ENCODE results near the gene DNAH6. TPM values are rescaled to one million over a fixed set of nuclear protein-coding genes. Genes with fewer than 3 reads are reported as not detected.

The DNAH6 gene
- total RNA-seq, 1 experiment from 2014 or later: 0.26 TPM

- Histone ChIP-seq H3T11ph (ENCODE audit: low read length) (no peak overlapping the region), H3K14ac (ENCODE audit: insufficient read depth, low read length) (no peak overlapping the region), H3K9ac (ENCODE audit: extremely low read depth, insufficient read length, low read length) (no peak overlapping the region), H4K5ac (ENCODE audit: insufficient read length, low read depth, low read length) (no peak overlapping the region), H3K4me2 (ENCODE audit: insufficient read depth, insufficient read length, low read length) (no peak overlapping the region), H3K4me1 (ENCODE audit: insufficient read depth, low read length) (no peaks in the 10 kb centered on the region), H2BK12ac (ENCODE audit: insufficient read length, low read depth, low read length) (no peak overlapping the region), H2AFZ (ENCODE audit: low read length) (no peak overlapping the region), H4K20me1 (ENCODE audit: control insufficient read depth, insufficient read depth, insufficient read length) (no peaks in the 10 kb centered on the region), H3K27me3 (ENCODE audit: insufficient read depth, low read length) (no peaks in the 10 kb centered on the region), H2BK15ac (ENCODE audit: low read depth, low read length) (no peak overlapping the region), H3K18ac (ENCODE audit: insufficient read length, low read depth, low read length) (no peak overlapping the region), H2BK120ac (ENCODE audit: low read depth, low read length, poor library complexity, severe bottlenecking) (no peak overlapping the region), H3K23me2 (ENCODE audit: insufficient read length, low read depth, low read length, poor library complexity, severe bottlenecking) (no peaks in the 10 kb centered on the region), H3K9me3 (ENCODE audit: control insufficient read depth, low read depth, low read length) (no peaks in the 10 kb centered on the region), H4K8ac (replicated peaks; ENCODE audit: insufficient read length, low read depth, low read length) (no peak overlapping the region), H3K56ac (ENCODE audit: insufficient read length, low read depth, low read length) (no peak overlapping the region), H3K27ac (ENCODE audit: insufficient read length, low read depth, low read length) (no peak overlapping the region), H3K79me1 (ENCODE audit: insufficient read depth, low read depth, low read length, poor library complexity, severe bottlenecking) (no peaks in the 10 kb centered on the region), H3K23ac (ENCODE audit: insufficient read length, low read depth, low read length) (no peak overlapping the region), H3K79me2 (ENCODE audit: insufficient read depth, low read length) (no peaks in the 10 kb centered on the region), H2BK20ac (ENCODE audit: low read depth, low read length, poor library complexity, severe bottlenecking) (no peak overlapping the region), H4K91ac (ENCODE audit: insufficient read length, low read depth, low read length) (no peak overlapping the region), H3K4ac (ENCODE audit: low read depth, low read length) (no peak overlapping the region), H2AK5ac (ENCODE audit: insufficient read length, low read length) (no peak overlapping the region), H2BK5ac (ENCODE audit: insufficient read length, low read length) (no peak overlapping the region)
- WGBS (ENCODE audit: extremely low coverage, insufficient read length, low lambda C conversion rate): no CpG with 5 or more reads among the region's 2 CpGs
- no peak overlapping the region; a peak in 1 of 7 replicates for H3K27ac Mint-ChIP-seq
- TF ChIP-seq CTCF (conservative IDR thresholded peaks at IDR 0.05): no peak
- H3K4me1 Mint-ChIP-seq: no peaks in the 10 kb centered on the region
- H3K4me3 Mint-ChIP-seq: no peak overlapping the region
- H3K27me3 Mint-ChIP-seq (ENCODE audit: low read depth): no peaks in the 10 kb centered on the region; the same call in 1 of the 2 replicates
- H3K9me3 Mint-ChIP-seq: no peaks in the 10 kb centered on the region
- peaks cover 0 to 3% (median 0%) of the 10 kb centered on the region in 3 experiments; a peak in 1 of 7 replicates for H3K36me3 Mint-ChIP-seq (ENCODE audit: insufficient read depth in 1 of 3, low read depth in 3 of 3)
- no peak for DNase-seq
Observed at GRCh38 chr2:84486441-84487115, 29.7 kb upstream of the DNAH6 start.
